CD4-positive, CD25-positive, alpha-beta regulatory T cell (primary cell): ENCODE data around the gene OBI1. TPM values are rescaled to one million over a fixed set of nuclear protein-coding genes. Genes with fewer than 3 reads are reported as not detected.
A peak's percentile ranks its signal among the peaks of the same experiment; 100 is the strongest.
"Not testable (repeated sequence)": the region's sequence is repeated elsewhere in the genome, so short reads cannot be mapped to it uniquely, and the experiment has no call there.

Experiments
- ATAC-seq, 2 donors: fragments of 150-1000 bp; cut with Tn5 transposase; one replicate each; pipeline ENCODE4 v1.10.0; 2021; ENCODE audit warnings: low read depth in 2 of 2, moderate number of reproducible peaks in 2 of 2, moderate library complexity in 1 of 2
- DNase-seq, 3 donors: peaks; one replicate each; pipeline versions ENCODE4 v3.0.0 to v3.0.0-alpha.2; 2012 to 2022; ENCODE audit warnings: mixed read lengths in 1 of 3
- H3K27ac ChIP-seq: one replicate; pipeline ENCODE4 v1.7.0; 2013; ENCODE audit warnings: mild to moderate bottlenecking, low read length; ENCODE audit not compliant: insufficient read depth, poor library complexity, severe bottlenecking
- H3K27me3 ChIP-seq: one replicate; pipeline ENCODE4 v1.7.0; 2013; ENCODE audit warnings: low read length; ENCODE audit not compliant: control insufficient read depth, insufficient read depth
- H3K36me3 ChIP-seq: one replicate; pipeline ENCODE4 v1.7.0; 2013; ENCODE audit warnings: mild to moderate bottlenecking, low read length, moderate library complexity; ENCODE audit not compliant: control insufficient read depth, insufficient read depth
- H3K4me1 ChIP-seq: 2 replicates; pipeline ENCODE4 v1.7.0; 2013; ENCODE audit warnings: mild to moderate bottlenecking, low read length; ENCODE audit not compliant: insufficient read depth, control insufficient read depth, poor library complexity, severe bottlenecking
- H3K4me3 ChIP-seq: one replicate; pipeline ENCODE4 v1.7.0; 2013; ENCODE audit warnings: low read depth, mild to moderate bottlenecking, low read length, moderate library complexity
- H3K9me3 ChIP-seq, 2 experiments: 1 replicate in 1 of 2; 2 replicates in 1 of 2; pipeline ENCODE4 v1.7.0; 2013; ENCODE audit warnings: low read length in 2 of 2, mild to moderate bottlenecking in 1 of 2, moderate library complexity in 1 of 2; ENCODE audit not compliant: control insufficient read depth in 2 of 2
- H3K27ac Mint-ChIP-seq, 3 donors: one replicate each; pipeline ENCODE4 v1.8.0; 2020 to 2022; ENCODE audit warnings: mild to moderate bottlenecking in 3 of 3, mixed read lengths in 3 of 3, moderate library complexity in 2 of 3
- H3K27me3 Mint-ChIP-seq: one replicate; pipeline ENCODE4 v1.8.0; 2022; ENCODE audit warnings: mild to moderate bottlenecking, mixed read lengths
- H3K36me3 Mint-ChIP-seq: one replicate; pipeline ENCODE4 v1.8.0; 2020; ENCODE audit warnings: mixed read lengths
- H3K4me1 Mint-ChIP-seq, 4 donors: one replicate each; pipeline ENCODE4 v1.8.0; 2020 to 2022; ENCODE audit warnings: mixed read lengths in 4 of 4, mild to moderate bottlenecking in 1 of 4
- H3K4me3 Mint-ChIP-seq, 4 donors: one replicate each; pipeline ENCODE4 v1.8.0; 2020 to 2022; ENCODE audit warnings: mild to moderate bottlenecking in 4 of 4, mixed read lengths in 4 of 4, moderate library complexity in 3 of 4
- H3K9me3 Mint-ChIP-seq, 7 donors: one replicate each; pipeline ENCODE4 v1.8.0; 2020 to 2022; ENCODE audit warnings: mixed read lengths in 7 of 7, mild to moderate bottlenecking in 3 of 7, moderate library complexity in 2 of 7
- polyA plus RNA-seq, 4 donors: library from polyadenylated mRNA; unstranded; fragments of 300-500 nt; fragmentation: Illumina TruSeq; gene quantifications; one replicate each; pipeline ENCODE4 v1.2.3, GENCODE V29; 2021
- total RNA-seq: library from RNA; stranded (reverse); gene quantifications from one replicate; pipeline ENCODE4 v1.2.3, GENCODE V29; 2022

OBI1 gene
- total and polyA plus RNA-seq, 5 donors from 2014 or later = 5.4 to 14.3 (median 11.1) TPM

DNA sequence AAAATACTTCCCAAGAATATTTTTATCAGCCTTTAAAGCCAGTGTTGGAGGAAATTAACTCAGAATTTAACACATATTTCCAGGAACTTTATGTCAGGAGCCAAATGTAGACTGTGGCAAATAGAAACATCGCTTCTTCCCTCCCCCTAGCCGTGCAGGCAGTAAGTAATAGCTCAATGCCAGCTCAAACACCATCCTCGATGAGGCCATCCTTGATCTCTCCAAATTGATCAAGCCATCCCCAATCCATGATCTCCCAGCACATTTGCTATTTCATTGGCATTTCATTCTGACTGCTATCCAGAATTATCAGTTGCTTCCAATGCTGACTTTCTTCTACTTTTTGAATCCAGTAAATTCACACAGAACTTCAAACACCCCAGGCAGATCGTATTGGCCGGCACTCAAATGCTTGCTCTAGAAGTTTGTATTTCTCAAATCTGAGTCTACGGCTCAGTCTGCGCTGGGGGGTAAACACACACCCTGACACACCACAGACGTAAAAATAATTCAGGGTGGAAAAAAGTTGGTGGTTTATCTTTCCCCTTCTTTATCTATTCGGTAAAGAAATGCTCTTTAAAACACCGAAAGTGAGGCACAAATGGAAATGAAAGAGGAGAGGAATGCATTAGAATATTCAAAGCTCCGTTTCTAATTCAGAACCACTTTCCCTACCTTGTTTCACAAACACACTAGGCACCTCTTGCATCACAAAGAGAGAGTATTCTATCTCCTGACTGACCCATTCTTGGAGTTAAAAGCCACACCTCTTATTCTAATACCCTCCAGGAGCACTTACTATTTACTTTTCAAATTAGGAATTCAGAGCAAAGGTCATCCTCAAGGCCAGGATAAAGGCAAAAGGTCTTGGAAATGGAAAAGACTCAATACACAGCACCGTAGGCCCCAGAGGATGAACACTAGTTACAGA is 991 bp downstream of the OBI1 start:
- Histone ChIP-seq H3K36me3 (no peaks in the 10 kb centered on the region), H3K27ac (peak overlapping the region; percentile 63), H3K9me3 (no peaks in the 10 kb centered on the region), H3K4me3 (peak overlapping the region; percentile 95), H3K27me3 (no peaks in the 10 kb centered on the region), H3K4me1 (peaks cover 25% of the 10 kb centered on the region)
- Mint-ChIP-seq H3K4me3 (peak overlapping the region; percentile 97 to 99 (median 99)), H3K4me1 (peaks cover 27 to 44% (median 36%) of the 10 kb centered on the region in 4 donors), H3K36me3 (peaks cover 7% of the 10 kb centered on the region), H3K27ac (peak overlapping the region; percentile 93 to 98 (median 95)), H3K27me3 (peaks cover 11% of the 10 kb centered on the region), H3K9me3 (no peaks in the 10 kb centered on the region)
- DNase-seq (no peak), ATAC-seq (no peak)

DNA sequence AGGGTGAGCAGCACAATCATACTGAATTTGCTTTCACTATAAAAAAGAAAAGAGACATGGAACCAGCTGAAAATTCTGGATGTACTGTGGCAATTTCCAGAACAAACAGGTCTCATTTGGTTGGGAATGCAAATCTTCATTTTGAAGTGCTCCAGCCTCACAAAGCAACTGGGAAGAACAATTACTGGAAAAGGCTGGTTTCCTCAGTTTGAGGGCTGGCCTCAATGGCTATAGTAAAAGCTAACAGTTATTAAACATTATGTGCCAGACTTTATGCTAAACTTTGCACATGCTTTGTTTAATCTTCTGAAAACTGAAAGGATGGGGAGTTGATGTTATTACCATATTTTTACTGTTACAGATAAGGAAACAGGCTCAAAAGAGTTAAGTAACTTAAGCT is 3.0 kb downstream of the OBI1 start:
- Mint-ChIP-seq H3K27ac (no peak overlapping the region), H3K4me3 (peak overlapping the region in 3 of 4 donors; percentile 26 to 78 (median 39)), H3K36me3 (peaks cover 7% of the 10 kb centered on the region), H3K27me3 (peaks cover 10% of the 10 kb centered on the region), H3K4me1 (peaks cover 27 to 40% (median 36%) of the 10 kb centered on the region in 4 donors), H3K9me3 (no peaks in the 10 kb centered on the region)
- no peak overlapping the region for H3K27ac ChIP-seq
- H3K4me3 ChIP-seq = no peak overlapping the region
- no peaks in the 10 kb centered on the region for H3K27me3 ChIP-seq
- no peaks in the 10 kb centered on the region for H3K36me3 ChIP-seq
- DNase-seq (no peak), ATAC-seq (no peak)
- H3K4me1 ChIP-seq = peaks cover 25% of the 10 kb centered on the region
- H3K9me3 ChIP-seq = no peaks in the 10 kb centered on the region

DNA sequence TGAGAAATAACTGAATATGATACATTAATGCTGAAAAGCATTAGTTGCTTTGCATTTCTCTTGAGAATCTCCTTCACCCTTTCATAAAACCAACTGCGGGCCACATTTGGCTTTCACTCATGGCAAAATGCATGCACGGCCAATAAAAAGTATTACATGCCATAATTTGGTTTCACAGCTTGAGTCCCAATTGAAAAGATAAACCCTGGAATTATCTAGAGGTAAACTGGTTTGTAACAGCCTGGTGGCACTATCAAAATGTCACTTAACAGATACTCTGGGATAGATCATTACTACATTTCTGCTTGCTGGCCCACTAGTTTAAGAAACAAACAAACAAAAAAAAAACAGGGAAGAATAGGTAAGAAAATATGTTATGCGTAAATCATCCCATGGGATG is 3.9 kb downstream of the OBI1 start:
- H3K4me1 Mint-ChIP-seq = peaks cover 27 to 40% (median 33%) of the 10 kb centered on the region in 4 donors
- ATAC-seq (no peak), DNase-seq (no peak)
- H3K27ac Mint-ChIP-seq = no peak overlapping the region
- no peak overlapping the region for H3K4me3 ChIP-seq
- no peak overlapping the region for H3K27ac ChIP-seq
- peaks cover 10% of the 10 kb centered on the region for H3K27me3 Mint-ChIP-seq
- H3K4me3 Mint-ChIP-seq = peak overlapping the region in 2 of 4 donors; percentile 23 to 78
- peaks cover 32% of the 10 kb centered on the region for H3K4me1 ChIP-seq
- peaks cover 7% of the 10 kb centered on the region for H3K36me3 Mint-ChIP-seq
- no peaks in the 10 kb centered on the region for H3K9me3 Mint-ChIP-seq
- no peaks in the 10 kb centered on the region for H3K36me3 ChIP-seq
- no peaks in the 10 kb centered on the region for H3K9me3 ChIP-seq
- H3K27me3 ChIP-seq = no peaks in the 10 kb centered on the region

DNA sequence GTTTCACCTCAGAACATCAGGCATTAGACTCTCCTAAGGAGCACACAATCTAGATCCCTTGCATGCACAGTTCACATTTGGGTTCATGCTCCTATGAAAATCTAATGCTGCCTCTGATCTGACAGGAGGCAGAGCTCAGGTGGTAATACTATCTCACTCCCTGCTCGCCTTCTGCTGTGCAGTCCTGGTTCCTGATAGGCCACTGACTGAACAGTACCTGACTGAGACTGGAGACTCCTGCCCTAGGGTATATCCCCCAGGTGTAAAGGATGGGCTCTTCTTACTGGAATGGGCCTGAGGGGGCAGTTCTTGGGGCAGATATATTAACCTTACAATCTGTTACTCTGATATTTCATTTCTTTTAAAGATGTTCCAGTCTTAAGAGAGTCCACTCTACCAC is 6.3 kb downstream of the OBI1 start:
- H3K27ac Mint-ChIP-seq = no peak overlapping the region
- no peaks in the 10 kb centered on the region for H3K27me3 ChIP-seq
- H3K9me3 ChIP-seq = no peaks in the 10 kb centered on the region
- ATAC-seq (no peak), DNase-seq (no peak)
- H3K27me3 Mint-ChIP-seq = no peaks in the 10 kb centered on the region
- H3K4me1 ChIP-seq = peaks cover 29% of the 10 kb centered on the region
- no peaks in the 10 kb centered on the region for H3K36me3 ChIP-seq
- H3K36me3 Mint-ChIP-seq = peaks cover 7% of the 10 kb centered on the region
- no peak overlapping the region for H3K27ac ChIP-seq
- no peaks in the 10 kb centered on the region for H3K9me3 Mint-ChIP-seq
- peaks cover 11 to 33% (median 18%) of the 10 kb centered on the region in 4 donors for H3K4me1 Mint-ChIP-seq
- H3K4me3 Mint-ChIP-seq = no peak overlapping the region
- no peak overlapping the region for H3K4me3 ChIP-seq

DNA sequence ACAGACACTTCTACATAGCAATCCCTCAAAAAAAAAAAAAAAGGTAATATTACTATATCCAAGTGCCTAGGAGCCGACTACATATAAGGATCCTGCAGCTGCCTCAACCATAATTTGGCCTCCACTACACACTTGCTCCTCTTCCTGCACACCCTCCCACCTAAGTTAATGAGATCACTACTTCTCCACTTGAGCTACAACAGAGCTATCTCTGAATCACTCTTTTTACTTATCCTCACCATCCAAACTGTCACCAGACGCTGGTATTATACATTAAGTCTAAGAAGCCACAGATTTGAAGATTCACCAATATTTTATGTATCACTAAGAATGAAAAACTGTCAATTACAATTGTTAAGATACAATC is 8.3 kb downstream of the OBI1 start:
- H3K36me3 Mint-ChIP-seq = peaks cover 4% of the 10 kb centered on the region
- ATAC-seq (no peak), DNase-seq (no peak)

DNA sequence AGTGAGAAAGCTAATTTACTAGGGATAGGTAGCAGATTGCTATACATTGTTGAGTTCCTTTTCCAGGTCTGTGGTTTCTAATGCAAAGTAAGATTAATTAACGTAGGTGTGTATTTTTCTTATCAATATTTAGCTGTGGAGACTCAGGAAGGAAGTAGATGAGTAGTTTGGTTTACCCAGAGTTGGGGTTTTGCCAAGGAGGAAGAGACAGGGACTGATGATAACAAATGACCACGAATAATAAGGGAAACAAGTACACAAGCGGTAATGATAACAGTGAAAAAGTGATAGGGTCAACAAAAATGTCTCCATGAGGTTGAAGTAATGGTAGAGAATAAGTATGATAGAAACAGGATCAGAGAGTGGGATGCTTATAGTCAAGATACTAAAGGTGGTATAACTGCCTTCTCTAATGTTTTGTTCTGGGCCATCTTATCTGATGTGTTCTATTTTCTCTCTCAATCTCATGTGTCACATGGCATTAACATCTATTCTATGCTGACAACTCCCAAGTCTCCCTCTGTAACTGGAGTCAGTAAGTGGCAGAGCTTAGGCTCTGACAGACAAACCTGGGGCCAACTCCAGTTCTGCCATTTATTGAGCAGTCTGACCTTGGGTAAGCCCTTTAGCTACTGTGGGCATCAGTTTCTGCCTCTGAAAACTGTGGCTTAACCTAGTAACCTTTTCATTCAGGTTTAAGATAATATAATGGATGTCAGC is 8.8 kb downstream of the OBI1 start:
- H3K4me1 ChIP-seq = peaks cover 21% of the 10 kb centered on the region
- DNase-seq = no peak
- Mint-ChIP-seq H3K9me3 (no peaks in the 10 kb centered on the region), H3K27ac (no peak overlapping the region), H3K4me3 (no peak overlapping the region), H3K4me1 (peaks cover 5 to 36% (median 19%) of the 10 kb centered on the region in 4 donors), H3K27me3 (no peaks in the 10 kb centered on the region), H3K36me3 (no peaks in the 10 kb centered on the region)
- H3K27me3 ChIP-seq = no peaks in the 10 kb centered on the region
- no peaks in the 10 kb centered on the region for H3K9me3 ChIP-seq
- ATAC-seq = no peak
- peak overlapping the region; percentile 33 for H3K4me3 ChIP-seq
- no peak overlapping the region for H3K27ac ChIP-seq
- H3K36me3 ChIP-seq = no peaks in the 10 kb centered on the region

More for the DNA sequence above, 8.3 kb downstream of the OBI1 start:
- Histone ChIP-seq H3K9me3 (no peaks in the 10 kb centered on the region), H3K27me3 (no peaks in the 10 kb centered on the region), H3K27ac (no peak overlapping the region), H3K36me3 (no peaks in the 10 kb centered on the region), H3K4me3 (no peak overlapping the region), H3K4me1 (peaks cover 21% of the 10 kb centered on the region)
- H3K4me1 Mint-ChIP-seq = peaks cover 3 to 39% (median 20%) of the 10 kb centered on the region in 4 donors
- H3K9me3 Mint-ChIP-seq = no peaks in the 10 kb centered on the region
- H3K27ac Mint-ChIP-seq = no peak overlapping the region
- no peak overlapping the region for H3K4me3 Mint-ChIP-seq
- H3K27me3 Mint-ChIP-seq = no peaks in the 10 kb centered on the region

DNA sequence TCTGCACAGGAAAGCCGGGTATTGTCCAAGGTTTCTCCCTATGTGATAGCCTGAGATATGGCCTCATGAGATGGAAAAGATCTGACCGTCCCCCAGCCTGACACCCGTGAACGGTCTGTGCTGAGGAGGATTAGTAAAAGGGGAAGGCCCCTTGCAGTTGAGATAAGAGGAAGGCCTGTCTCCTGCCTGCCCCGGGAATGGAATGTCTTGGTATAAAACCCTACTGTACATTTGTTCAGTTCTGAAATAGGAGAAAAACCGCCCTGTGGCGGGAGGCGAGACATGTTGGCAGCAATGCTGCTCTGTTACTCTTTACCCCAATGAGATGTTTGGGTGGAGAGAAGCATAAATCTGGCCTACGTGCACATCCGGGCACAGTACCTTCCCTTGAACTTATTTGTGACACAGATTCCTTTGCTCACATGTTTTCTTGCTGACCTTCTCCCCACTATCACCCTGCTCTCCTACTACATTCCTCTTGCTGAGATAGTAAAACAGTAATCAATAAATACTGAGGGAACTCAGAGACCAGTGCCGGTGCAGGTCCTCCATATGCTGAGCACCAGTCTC is 11.8 kb downstream of the OBI1 start:
- not testable (repeated sequence) for H3K4me3 ChIP-seq, H3K4me3 Mint-ChIP-seq, DNase-seq, H3K9me3 Mint-ChIP-seq, H3K27me3 ChIP-seq, H3K27ac ChIP-seq, H3K27ac Mint-ChIP-seq, H3K9me3 ChIP-seq, H3K27me3 Mint-ChIP-seq, ATAC-seq
- peaks cover 12 to 30% (median 22%) of the 10 kb centered on the region in 4 donors for H3K4me1 Mint-ChIP-seq
- H3K36me3 Mint-ChIP-seq = peaks cover 15% of the 10 kb centered on the region
- peaks cover 21% of the 10 kb centered on the region for H3K4me1 ChIP-seq
- peaks cover 17% of the 10 kb centered on the region for H3K36me3 ChIP-seq
